HG03378 (cell line): Measurements from ENCODE around the gene VAC14.
"Not testable (repeated sequence)": the region's sequence is repeated elsewhere in the genome, so short reads cannot be mapped to it uniquely, and the experiment has no call there.

Source experiments
- ATAC-seq: cut with Tn5 transposase; IDR thresholded peaks from one replicate; pipeline ENCODE4 v1.9.1; 2021; ENCODE audit warnings: mild to moderate bottlenecking, moderate library complexity; ENCODE audit not compliant: unreplicated experiment

The VAC14 gene

GRCh38 chr16:70649300-70649699, 151.7 kb downstream of the VAC14 start:
- no peak for ATAC-seq

GRCh38 chr16:70648606-70649005, 152.4 kb downstream of the VAC14 start:
- no peak for ATAC-seq

DNA sequence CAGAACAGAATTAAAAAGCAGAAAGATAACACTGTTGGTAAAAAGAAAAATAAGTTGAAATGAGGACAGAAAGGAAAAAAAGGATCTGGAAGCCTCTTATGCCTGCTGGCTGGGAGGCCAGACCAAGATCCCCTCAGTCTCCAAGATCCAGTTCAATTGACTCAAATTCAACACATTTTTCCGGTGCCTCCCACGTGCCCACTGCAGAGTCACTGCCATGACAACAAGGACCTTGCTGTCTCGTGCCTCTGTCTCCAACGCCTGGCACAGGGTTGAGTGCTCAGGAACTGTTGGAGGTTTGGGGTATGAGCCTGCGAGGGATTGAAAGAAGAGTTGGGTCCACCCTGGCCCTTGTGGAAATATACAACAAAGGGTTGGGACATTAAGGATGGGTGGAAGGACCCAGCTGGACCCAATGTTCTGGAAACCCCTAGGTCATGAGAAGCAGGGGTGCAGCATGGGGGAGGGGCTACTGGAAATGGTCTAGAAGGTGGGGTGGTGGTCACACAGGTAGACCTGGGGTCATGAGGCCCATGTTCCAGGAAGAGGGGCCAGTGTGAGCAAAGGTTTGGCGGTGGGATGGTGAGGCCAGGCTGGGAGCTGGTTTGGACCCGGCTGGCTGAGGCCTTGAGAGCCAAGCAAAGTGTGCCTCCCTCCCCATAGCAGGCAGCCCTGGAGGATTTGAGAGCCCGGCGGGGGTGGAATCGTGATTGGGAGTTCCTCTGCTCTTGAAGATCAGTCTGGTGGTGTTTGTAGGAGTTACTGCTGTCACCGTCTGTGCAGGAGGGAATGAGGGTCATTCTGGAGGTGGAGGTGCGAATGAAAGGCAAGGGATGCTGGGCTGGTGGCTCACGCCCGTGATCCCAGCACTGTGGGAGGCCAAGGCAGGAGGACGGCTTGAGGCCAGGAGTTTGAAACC, 153.3 kb downstream of the VAC14 start:
- ATAC-seq = no peak

DNA sequence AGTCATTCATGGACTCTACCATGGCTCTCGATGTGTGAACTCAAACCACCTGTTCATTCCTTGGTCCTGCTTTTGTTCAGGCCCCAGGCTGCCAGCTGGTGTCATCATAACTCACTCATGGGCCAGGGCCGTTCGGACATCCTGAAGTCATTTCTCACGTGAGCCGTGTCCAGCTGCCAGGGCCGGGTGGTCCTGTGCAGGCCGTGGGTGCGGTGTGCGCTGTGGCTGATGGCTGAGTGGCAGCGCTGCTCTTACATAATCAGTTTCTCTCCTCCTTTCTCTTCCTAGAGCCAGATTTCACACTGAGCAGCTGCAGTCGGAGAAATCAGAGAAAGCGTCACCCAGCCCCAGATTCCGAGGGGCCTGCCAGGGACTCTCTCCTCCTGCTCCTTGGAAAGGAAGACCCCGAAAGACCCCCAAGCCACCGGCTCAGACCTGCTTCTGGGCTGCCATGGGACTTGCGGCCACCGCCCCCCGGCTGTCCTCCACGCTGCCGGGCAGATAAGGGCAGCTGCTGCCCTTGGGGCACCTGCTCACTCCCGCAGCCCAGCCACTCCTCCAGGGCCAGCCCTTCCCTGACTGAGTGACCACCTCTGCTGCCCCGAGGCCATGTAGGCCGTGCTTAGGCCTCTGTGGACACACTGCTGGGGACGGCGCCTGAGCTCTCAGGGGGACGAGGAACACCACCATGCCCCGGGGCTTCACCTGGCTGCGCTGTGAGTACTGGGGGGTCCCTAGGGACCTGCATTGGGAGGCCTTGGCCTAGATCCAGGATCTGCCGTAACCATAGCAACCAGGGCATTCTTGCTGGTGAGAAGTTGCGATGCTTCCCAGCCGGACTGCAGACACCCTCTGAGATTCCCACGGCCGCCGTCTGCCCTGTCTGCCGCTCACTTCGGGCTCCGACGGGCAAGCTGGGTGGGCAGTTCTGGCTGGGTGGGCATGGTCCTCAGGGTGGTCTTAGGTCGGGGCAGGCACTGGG, 154.4 kb downstream of the VAC14 start, which contains the start of gene IL34:
TSS of gene IL34 (plus strand) at position 300 of the 982 bp plus-strand sequence. CDS start at position 689, 389 bp downstream.
- ATAC-seq = no peak

- ATAC-seq = no peak
Observed at GRCh38 chr16:70644763-70645597, 156.0 kb downstream of the VAC14 start.

DNA sequence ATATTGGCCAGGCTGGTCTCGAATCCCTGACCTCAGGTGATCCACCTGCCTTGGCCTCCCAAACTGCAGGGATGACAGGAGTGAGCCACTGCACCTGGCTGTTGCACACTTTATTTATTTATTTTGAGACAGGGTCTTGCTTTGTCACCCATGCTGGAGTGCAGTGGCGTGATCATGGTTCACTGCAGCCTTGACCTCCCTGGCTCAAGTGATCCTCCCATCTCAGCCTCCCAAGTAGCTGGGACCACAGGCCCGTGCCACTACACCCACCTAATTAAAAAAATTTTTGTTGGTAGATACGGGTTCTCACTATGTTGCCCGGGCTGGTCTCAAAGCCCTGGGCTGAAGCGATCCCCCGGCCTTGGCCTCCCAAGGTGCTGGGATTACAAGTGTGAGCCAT, 157.7 kb downstream of the VAC14 start:
- not testable (repeated sequence) for ATAC-seq

GRCh38 chr16:70642633-70643032, 158.3 kb downstream of the VAC14 start:
- no peak for ATAC-seq

DNA sequence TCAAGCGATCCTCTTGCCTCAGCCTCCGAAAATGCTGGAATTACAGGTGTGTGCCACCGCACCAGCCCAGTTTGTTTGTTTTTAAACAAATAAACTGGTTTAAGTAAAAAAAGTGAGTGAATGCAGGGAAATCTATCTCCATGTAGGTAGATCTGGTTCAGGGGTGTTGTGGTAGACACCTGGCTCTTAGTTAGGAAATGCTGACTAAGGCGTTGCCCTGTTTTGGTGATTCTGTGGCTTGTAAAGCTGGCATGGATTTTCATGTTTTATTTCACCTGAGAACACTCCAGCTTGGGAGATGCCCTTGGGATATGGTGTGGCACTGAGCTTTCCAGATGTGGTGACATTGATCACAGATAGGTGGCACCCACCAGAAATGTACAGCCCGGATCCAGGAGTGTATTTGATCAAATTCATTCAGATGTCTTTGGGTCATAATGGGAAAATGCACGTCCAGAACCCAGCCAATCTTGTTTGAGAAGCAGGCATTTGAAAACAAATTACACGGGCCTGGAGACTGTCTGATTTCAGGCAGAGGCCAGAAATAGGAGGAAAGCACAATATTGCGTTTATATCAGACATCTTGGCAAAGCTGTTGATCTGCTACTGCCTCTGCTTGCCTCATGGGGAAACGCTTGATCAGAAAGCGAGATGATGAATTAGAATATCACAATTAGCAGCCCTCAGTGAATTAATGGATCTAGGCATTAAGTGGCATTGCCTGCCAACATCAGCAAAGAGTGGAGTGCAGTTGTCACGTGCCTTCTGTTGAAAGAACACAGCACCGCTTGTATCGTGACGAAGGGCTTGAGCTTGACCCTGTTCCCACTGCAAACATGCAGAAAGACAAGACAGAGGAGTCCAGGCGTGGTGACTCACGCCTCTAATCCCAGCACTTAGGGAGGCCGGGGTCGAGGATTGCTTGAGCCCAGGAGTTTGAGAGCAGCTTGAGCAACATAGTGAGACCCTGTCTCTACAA, 161.9 kb downstream of the VAC14 start:
- no peak for ATAC-seq
